Gastroesophageal sphincter (tissue), 3 donors: ENCODE data around the gene ECT2L.

Experiments
- EP300 ChIP-seq: sonication (generic); formaldehyde crosslinking; IDR thresholded peaks from one replicate; pipeline ENCODE4 v1.6.1; 2017; ENCODE audit warnings: antibody characterized with exemption, mild to moderate bottlenecking
- POLR2A ChIP-seq, 2 donors: fragments of 450-650 bp; IDR thresholded peaks; one replicate each; pipeline ENCODE4 v1.6.1; 2017; ENCODE audit warnings: antibody characterized with exemption in 2 of 2, mild to moderate bottlenecking in 2 of 2, moderate library complexity in 1 of 2
- TF ChIP-seq, protein P1 (sequence below), 4 experiments: fragments of 200-600 bp in 2 of 4; fragments of 450-650 bp in 2 of 4; sonication (generic) in 1 of 4; IDR thresholded peaks; one replicate each; pipeline ENCODE4 v1.5.1; 2017 to 2019; ENCODE audit warnings: antibody characterized with exemption in 4 of 4, mild to moderate bottlenecking in 2 of 4, moderate library complexity in 2 of 4

- TF ChIP-seq POLR2A (IDR thresholded peaks at IDR 0.05), result no peak
- TF ChIP-seq, protein P1, sequence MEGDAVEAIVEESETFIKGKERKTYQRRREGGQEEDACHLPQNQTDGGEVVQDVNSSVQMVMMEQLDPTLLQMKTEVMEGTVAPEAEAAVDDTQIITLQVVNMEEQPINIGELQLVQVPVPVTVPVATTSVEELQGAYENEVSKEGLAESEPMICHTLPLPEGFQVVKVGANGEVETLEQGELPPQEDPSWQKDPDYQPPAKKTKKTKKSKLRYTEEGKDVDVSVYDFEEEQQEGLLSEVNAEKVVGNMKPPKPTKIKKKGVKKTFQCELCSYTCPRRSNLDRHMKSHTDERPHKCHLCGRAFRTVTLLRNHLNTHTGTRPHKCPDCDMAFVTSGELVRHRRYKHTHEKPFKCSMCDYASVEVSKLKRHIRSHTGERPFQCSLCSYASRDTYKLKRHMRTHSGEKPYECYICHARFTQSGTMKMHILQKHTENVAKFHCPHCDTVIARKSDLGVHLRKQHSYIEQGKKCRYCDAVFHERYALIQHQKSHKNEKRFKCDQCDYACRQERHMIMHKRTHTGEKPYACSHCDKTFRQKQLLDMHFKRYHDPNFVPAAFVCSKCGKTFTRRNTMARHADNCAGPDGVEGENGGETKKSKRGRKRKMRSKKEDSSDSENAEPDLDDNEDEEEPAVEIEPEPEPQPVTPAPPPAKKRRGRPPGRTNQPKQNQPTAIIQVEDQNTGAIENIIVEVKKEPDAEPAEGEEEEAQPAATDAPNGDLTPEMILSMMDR (IDR thresholded peaks at IDR 0.05), result no peak
- TF ChIP-seq EP300, result no peak
Observed at GRCh38 chr6:138757136-138757535, 38.8 kb upstream of the ECT2L start.
